OCI-LY3 (cell line): ENCODE data around the gene ZNF831.

ENCODE experiments used
- CTCF ChIP-seq: fragments of 200-600, 300-600 bp; sonication (generic); IDR thresholded peaks from 2 replicates; pipeline ENCODE4 v1.5.1; 2014; ENCODE audit warnings: antibody characterized with exemption, low read length, low read depth
- EZH2phosphoT487 ChIP-seq: fragments of 200-600 bp; shearing (Covaris generic); IDR thresholded peaks from 2 replicates; pipeline ENCODE4 v1.6.1; 2018; ENCODE audit warnings: antibody characterized with exemption, mixed run types, low read depth

- TF ChIP-seq CTCF (no peak), EZH2phosphoT487 (no peak)
Observed at GRCh38 chr20:59181936-59182335, 18.3 kb downstream of the ZNF831 start.
